ENCODE data around the gene MFAP2.

The MFAP2 gene

DNA sequence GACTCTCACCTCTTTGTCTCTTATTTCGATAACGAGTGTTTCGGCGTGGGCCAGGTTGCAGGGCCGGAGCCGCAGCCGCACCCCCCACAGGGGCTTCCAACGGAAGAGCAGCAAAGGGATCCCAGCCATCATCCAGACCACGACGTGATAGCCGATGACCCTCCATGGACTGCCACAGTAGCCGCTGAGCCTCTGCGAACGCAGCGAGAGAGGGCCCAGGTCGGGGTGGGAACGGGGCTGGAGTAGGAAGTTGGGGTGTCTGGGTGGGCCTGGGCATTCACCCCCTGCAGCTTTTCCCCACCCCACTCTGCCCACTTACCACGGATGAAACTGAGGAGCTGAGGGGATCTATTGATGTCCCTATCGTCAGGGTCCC is 24.9 kb upstream of the MFAP2 start:
- DNase-seq, result no peak

DNA sequence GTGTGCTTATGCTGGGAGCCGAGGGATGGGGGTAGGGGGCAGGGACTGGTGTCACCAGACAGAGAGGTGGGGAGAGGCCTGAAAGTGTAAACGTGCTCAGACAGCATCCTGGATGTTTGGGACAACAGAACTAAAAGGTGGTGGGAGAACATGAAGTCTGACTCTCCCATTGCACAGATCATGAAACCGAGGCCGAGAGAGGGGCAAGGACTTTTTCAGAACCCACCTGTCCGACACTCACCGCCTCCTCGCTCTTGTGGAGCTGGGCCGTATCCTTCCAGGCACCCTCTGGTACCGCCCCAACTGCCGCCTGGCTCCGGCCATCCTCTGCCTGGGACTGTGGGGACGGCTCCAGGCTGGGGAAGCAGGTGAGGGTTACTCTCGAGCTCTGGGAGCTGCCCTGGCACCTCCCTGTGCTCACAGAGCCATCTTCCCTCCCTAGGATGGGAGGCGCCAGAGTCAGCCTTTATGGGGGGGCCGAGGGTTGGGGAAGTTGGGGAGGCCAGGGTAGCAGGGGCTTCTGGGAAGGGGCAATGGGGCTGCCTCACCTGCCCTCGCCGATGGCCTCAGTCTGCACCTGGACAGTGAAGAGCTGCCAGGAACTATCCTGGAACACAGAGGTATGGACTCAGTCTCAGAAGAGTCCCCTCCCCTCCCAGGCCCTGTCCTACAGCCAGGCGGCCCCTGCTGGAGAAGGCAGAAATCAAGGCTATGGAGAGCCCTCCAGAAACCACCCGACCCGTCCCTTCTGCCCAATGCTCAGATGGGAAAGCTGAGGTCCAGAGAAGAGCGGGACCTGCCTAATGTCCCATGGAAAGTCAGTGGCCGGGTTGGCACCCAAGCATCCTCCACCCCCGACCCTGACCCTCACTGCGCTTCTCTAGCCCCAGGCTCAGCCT is 24.3 kb upstream of the MFAP2 start:
- DNase-seq, result no peak

DNA sequence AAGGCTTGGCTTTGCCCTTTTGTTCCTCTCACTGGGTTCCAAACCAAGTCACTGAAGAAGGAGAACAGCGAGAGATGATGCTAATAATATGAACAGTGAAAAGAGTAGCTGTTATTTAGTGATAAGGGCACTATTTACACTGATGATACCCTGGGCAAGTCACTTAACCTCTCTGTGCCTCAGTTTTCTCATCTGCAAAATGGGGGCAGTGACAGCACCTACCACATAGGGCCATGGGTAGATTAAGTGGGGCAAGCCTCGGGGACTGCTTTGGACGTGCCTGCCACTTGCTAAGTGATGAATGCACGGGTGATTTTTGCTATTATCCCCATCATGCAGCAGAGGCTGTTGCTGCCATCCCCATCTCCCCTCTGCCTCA is 22.1 kb upstream of the MFAP2 start:
- no peak for DNase-seq

DNA sequence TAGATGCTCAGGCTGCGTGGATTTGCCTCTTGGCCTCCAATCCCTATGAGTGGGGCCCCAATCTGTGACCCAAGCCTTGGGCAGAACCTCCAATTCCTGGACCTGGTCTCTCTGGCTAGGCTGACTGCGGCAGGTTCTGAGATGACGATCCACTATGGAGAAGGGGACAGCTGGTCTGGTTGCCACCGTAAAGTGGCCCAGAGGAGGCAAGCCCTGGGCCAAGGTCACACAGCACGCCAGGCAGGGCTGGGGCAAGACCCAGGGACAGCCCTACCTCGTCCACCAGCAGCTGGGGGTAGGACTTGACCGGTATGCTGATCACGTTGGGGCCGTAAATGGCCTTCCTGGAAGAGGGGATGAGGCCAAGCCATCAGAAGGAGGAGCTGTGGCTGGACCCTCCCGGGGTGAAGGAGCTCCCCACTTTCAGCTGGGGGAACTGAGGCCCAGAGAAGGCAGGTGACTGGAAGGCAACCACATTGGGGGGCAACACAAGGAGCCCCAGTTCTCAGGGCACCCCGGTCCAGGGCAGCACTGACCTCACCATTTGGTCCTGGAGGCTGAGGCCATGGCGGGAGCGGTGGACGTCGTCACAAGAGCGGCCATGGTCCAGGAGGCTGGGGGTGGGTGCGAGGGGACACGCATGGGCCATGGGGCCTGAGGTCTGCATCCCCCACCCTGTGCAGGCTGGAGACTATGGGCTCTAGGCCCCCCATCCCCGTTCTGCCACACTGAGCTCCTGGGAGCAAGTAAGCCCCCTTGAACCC is 21.5 kb upstream of the MFAP2 start:
- DNase-seq, result no peak

- DNase-seq, result no peak
Measured at GRCh38 chr1:16999863-17000262, 19.4 kb upstream of the MFAP2 start.

DNA sequence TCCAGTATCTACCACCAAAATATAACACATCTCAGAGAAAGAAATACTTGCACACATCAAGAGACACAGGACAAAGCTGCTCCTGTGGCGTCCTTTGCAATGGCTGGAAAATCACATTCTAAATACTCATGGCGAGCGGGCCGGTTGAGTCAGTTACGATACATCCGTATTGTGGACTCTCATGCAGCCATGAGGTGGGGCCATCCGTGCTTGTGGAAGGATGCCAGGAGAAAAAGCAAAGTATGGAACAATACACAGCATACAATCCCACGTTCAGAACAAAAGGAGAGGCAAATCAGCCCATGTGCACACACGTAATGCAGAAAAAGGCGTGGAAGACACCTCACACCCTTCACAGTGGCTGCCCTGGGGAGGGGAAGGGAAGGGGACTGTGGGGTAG is 18.2 kb upstream of the MFAP2 start:
- no peak for DNase-seq

- no peak for DNase-seq
Measured at GRCh38 chr1:16996845-16997244, 16.4 kb upstream of the MFAP2 start.

DNA sequence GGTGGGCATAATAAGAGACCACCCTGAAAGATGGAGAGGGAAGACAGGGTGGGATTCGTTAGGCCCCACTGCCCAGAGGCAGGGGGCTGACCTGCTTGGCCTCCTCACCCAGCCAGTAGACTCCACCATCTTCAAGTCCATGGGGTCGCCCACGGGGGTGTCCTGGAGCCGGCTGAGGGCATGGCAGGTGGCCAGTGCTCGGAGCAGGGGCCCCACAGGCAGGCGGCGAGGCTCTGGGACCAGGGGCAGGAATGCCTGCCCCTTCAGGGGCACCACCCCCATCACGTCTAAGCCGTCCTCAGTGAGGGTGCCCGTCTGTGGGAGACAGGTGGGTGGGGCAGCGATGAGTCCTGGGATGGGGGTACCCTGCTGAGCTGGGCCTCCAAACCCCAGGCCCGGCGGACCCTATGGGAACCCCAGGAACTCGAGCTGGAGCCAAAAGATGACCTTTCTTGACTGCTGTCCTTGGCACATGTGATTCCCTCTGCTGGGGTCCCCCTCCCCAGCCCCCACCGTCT is 13.2 kb upstream of the MFAP2 start:
- no peak for DNase-seq

GRCh38 chr1:16992675-16993074 is 12.3 kb upstream of the MFAP2 start:
- no peak for DNase-seq

GRCh38 chr1:16992102-16992501 is 11.7 kb upstream of the MFAP2 start:
- no peak for DNase-seq

DNA sequence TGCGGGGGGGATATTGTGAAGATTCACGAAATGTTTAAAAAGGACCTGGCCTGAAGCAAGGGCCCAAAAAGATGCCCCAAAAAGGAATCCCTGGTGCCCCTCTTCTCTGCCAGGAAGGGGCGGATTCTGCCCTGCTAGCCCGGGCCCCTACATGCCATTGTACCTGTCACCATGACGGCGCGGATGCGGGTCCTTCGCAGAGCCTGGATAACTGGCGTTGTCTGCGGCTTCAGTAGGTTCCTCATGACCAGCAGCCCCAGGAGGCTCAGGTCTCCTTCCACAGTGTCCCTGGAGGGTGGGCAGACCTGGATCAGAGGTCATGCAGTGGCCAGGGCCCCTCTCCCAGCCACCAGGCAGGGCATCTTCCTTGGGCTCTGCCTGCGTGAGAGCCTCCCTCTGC is 11.2 kb upstream of the MFAP2 start:
- DNase-seq, result no peak

DNA sequence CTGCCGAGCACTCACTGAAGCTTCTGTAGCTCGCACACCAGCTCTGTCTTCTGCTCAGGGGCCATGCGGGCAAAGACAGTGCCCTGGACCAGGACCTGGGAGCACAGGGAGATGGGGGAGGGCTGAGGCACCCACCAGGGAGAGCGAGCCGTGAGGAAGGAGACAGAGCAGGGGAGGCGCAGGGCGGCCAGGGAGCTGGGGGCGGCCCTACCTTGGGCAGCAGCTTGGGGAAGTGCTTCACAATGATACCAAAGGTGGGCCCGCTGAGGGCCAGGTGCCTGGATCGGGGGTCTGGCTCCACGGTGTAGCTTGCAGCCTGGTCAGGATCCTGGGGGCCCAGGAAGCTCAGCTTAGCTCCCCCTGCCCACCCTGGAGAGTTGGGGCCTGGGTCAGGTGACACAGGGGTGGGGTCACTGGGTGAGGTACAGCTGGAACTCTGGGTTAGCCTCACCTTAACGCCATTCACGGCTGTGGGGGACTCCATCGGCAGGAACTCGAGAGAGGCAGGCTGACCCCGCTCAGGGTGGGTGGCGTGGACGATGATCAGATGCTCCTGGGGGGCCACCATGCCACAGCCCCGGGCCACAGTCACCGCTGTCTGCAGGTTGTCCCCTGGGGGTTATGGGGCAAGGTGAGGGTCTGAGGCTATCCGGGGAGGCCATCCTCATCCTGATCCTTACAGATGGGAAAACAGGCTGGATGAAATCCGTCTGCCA is 9.4 kb upstream of the MFAP2 start:
- DNase-seq, result no peak

- DNase-seq, result no peak
Measured at GRCh38 chr1:16988210-16988609, 7.8 kb upstream of the MFAP2 start.

- no peak for DNase-seq
Measured at GRCh38 chr1:16986962-16987361, 6.5 kb upstream of the MFAP2 start.

GRCh38 chr1:16986560-16986959 is 6.1 kb upstream of the MFAP2 start:
- no peak for DNase-seq

DNA sequence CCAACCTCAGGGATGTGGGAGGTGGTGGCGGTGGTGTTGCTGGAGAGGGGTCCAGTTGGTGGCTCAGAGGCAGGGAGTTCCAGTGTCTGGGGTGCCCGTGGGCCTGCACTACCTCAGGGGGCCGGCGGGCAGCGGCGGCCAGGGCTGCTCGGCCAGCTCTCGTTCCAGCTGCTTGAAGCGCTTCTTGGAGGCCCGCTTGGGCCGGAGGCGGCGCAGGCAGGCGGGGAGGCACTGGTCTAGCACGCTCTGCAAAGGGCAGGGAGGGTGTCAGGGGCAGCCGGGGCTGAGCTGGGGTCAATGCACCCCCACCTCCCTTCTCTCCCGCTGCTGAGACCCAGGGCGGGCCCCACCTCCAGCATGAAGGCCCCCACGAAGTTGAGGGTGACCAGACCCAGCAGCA is 5.7 kb upstream of the MFAP2 start:
- no peak for DNase-seq

DNA sequence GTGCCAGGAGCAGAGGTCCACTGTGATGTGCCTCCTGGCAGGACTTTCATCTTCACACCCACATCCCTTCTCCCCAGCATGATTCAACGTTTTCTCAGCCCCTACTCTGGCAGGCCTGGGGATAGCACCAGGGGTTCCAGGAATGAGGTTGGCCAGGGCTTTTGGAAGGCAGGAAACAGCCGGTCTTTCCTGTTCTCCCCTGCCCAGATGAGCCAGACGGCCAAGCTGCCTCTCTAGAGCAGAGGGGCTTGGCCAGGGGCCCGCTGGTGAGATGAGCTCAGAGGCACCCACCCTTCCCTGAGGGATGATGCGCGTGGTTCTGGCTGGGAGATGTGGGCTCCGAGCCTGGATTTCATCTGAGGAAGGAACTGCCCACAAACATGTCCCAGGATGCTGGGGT is 4.3 kb upstream of the MFAP2 start:
- peak; percentile 53 for DNase-seq

GRCh38 chr1:16983649-16984048 is 3.2 kb upstream of the MFAP2 start:
- no peak for DNase-seq

DNA sequence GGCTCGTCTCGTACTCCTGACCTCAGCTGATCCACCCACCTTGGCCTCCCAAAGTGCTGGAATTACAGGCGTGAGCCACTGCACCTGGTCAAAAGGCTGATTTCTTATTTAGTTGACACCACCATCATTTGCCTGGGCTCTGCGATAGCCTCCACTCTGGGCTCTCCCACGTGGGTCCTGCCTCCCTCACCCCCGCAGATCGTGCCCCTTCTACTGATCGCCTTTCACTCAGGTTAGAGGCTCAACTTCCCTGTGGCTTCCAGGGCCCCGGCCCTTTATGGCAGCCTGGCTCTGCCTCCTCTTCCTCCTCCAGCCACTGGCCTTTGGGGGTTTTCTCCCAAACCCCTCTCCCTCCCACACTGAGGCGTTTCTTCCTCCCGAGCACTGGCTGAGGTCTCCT is 2.5 kb upstream of the MFAP2 start:
- DNase-seq, result no peak

DNA sequence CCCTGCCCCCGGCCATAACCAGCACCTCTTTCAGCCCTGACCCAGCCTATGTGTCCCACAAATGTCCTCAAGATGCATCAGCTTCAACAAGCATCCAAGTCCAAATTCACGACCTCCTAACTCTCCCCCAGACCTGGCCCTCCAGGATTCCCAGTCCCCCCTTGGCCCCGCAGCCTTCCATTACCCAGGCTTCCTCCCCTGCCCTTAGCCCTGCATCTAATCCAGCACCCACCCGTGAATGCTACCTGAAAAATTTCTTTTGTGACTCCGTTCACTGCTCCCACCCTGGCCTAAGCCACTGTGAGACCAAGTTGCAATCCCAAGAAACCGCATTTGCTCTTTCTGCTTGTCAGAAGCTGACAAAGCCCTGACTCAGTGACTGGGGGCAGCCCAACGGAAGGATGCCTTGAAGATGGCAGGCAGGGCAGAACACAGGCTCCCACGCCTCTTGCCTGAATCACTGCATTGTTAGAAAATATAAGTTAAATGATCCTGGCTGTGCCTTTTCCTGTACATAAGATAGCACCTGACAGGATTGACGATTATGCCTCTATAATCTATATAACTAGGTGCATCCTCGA is 939 bp upstream of the MFAP2 start:
- no peak for DNase-seq

DNA sequence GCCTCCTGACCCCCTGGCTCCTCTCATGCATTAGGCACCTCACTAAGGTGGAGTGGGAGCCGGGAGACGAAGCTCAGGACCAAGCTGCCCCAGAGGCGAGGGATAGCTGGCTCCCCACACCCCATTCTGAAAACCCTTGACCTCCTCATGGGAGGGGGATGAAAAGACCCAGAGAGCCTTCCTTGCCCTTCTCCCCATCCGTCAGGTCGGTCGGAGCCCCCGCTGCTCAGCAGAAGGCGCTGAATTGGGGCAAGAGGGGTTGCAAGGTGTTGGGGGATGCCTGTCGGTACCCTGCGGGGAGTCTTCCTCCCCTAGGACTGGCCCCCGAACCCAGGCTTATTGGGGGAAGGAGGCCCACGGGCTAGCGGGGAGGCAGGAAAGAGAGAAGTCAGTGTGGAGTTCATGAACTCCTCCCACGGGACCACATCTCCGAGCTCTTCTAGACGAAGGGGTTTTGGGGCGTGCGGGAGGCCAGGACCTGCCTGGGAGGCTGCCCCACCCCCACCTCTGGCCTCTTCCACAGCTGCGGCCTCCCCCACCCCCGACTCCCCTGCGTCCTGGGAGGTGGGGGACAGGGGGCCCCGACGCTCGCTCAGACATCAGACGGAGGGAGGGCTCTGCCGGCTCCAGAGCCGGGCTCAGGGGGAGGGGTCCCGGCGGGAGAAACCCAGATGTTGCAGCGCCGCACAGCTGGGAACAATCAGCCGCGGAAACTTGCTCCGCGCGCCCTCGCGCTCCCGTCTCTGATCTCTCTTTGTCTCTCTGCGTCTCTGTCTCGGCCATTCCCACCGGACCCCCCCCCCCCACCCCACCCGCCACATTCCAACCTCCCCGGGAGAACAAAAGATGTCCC is 719 bp downstream of the MFAP2 start:
- DNase-seq, result peak; percentile 78

Data from eye (tissue), 1 donor.